ENCODE results near the gene NUFIP1.

- TF ChIP-seq POLR2A (IDR thresholded peaks at IDR 0.05) (no peak), CTCF (IDR thresholded peaks at IDR 0.05) (no peak), EP300 (IDR thresholded peaks at IDR 0.05) (no peak)
Measured at GRCh38 chr13:44906230-44906629, 83.0 kb downstream of the NUFIP1 start.

Measured in ovary (tissue), 3 donors.